Gastroesophageal sphincter (tissue), 3 donors: ENCODE data around the gene TRIM69.

Experiments
- CTCF ChIP-seq, 4 experiments: fragments of 200-600 bp in 2 of 4; fragments of 450-650 bp in 2 of 4; sonication (generic) in 1 of 4; IDR thresholded peaks; one replicate each; pipeline ENCODE4 v1.5.1; 2017 to 2019; ENCODE audit warnings: antibody characterized with exemption in 4 of 4, mild to moderate bottlenecking in 2 of 4, moderate library complexity in 2 of 4
- EP300 ChIP-seq: sonication (generic); formaldehyde crosslinking; IDR thresholded peaks from one replicate; pipeline ENCODE4 v1.6.1; 2017; ENCODE audit warnings: antibody characterized with exemption, mild to moderate bottlenecking
- POLR2A ChIP-seq, 2 donors: fragments of 450-650 bp; IDR thresholded peaks; one replicate each; pipeline ENCODE4 v1.6.1; 2017; ENCODE audit warnings: antibody characterized with exemption in 2 of 2, mild to moderate bottlenecking in 2 of 2, moderate library complexity in 1 of 2

DNA sequence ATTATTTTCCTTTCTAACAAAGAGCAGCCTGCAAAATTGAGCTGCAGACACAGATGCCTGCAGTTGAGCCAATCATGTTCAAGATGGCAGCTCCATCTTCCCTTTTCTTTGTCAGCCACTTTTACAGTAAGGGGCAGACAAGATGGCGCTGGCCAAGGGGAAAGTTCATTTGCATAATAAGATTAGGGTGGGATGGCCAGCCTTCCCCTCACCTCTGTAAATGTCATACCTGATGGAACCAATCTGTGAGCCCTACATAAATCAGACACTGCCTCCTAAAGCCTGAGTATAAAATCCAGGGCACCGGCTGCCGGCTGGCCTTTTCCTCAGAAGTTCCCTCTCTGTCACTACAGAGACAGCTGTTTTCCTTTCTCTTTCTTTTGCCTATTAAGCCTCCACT lies 41.0 kb upstream of the TRIM69 start:
- TF ChIP-seq POLR2A (IDR thresholded peaks at IDR 0.05), result no peak
- no peak for TF ChIP-seq CTCF (IDR thresholded peaks at IDR 0.05)
- no peak for TF ChIP-seq EP300
